Ovary (tissue), 9 donors: Measurements from ENCODE around the gene PYCR2. TPM values are rescaled to one million over a fixed set of nuclear protein-coding genes. Genes with fewer than 3 reads are reported as not detected.
A peak's percentile ranks its signal among the peaks of the same experiment; 100 is the strongest.

Source experiments
- DNase-seq, 5 donors: peaks; one replicate each; pipeline ENCODE4 v3.0.0-alpha.2; 2019 to 2020
- H3K27ac ChIP-seq, 2 donors: fragments of 200-600 bp; one replicate each; pipeline versions ENCODE4 v1.5.1 to v1.8.0; 2019 to 2022
- H3K27me3 ChIP-seq: fragments of 200-600 bp; one replicate; pipeline ENCODE4 v1.8.0; 2022
- H3K36me3 ChIP-seq: fragments of 200-600 bp; sonication (generic); one replicate; pipeline ENCODE4 v1.5.1; 2019
- H3K4me1 ChIP-seq: one replicate; pipeline ENCODE4 v1.8.1; 2013; ENCODE audit warnings: mild to moderate bottlenecking, moderate library complexity; ENCODE audit not compliant: insufficient read depth
- H3K4me3 ChIP-seq: fragments of 200-600 bp; sonication (generic); one replicate; pipeline ENCODE4 v1.5.1; 2017
- H3K9me3 ChIP-seq, 2 donors: fragments of 200-600 bp in 1 of 2; sonication (generic) in 1 of 2; one replicate each; pipeline versions ENCODE4 v1.5.1 to v1.8.1; 2013 to 2019; ENCODE audit warnings: mild to moderate bottlenecking in 1 of 2, moderate library complexity in 1 of 2
- CTCF ChIP-seq, 3 donors: fragments of 450-650 bp in 2 of 3; fragments of 200-600 bp in 1 of 3; IDR thresholded peaks; one replicate each; pipeline versions ENCODE4 v1.5.1 to v1.8.0; 2016 to 2022; ENCODE audit warnings: antibody characterized with exemption in 3 of 3, mild to moderate bottlenecking in 1 of 3
- EP300 ChIP-seq: sonication (generic); formaldehyde crosslinking; IDR thresholded peaks from one replicate; pipeline ENCODE4 v1.6.1; 2017; ENCODE audit warnings: antibody characterized with exemption
- POLR2A ChIP-seq: fragments of 450-650 bp; IDR thresholded peaks from one replicate; pipeline ENCODE4 v1.6.1; 2017; ENCODE audit warnings: antibody characterized with exemption, mild to moderate bottlenecking, moderate library complexity
- WGBS, 3 donors: extraction: QIAGEN DNeasy Blood & Tissue Kit in 1 of 3; methylation state at CpG; one replicate each; pipeline versions ENCODE4 v1.1.5 to v1.1.7; 2013 to 2017; 5-methylcytosine and 5-hydroxymethylcytosine counted together
- intact Hi-C, 4 donors: fragments of 100-400 bp; cut with DNase I; formaldehyde crosslinking; loops; one replicate each; pipeline versions ENCODE4 v1.11.0 to v1.15.1; 2022 to 2023
- polyA plus RNA-seq, 2 donors: library from polyadenylated mRNA; stranded (reverse); fragments of 200-250 nt in 1 of 2; fragments of 350-450 nt in 1 of 2; fragmentation: Illumina TruSeq in 1 of 2; extraction: RNeasy Lipid Tissue Mini Kit (QIAGEN cat#74804) in 1 of 2; gene quantifications; one replicate each; pipeline ENCODE4 v1.2.3, GENCODE V29; 2013 to 2014
- total RNA-seq, 7 donors: library from RNA; depleted of rRNA in 2 of 7; stranded (reverse); fragments of >200 nt in 2 of 7; fragmentation: NEBNext Ultra II Directional in 3 of 7; extraction: Animal tissue kit (Norgen Biotek cat#: 25700) in 3 of 7; gene quantifications; one replicate each; pipeline versions ENCODE4 v1.1.0 to v1.2.4, GENCODE V29; 2016 to 2023
- donor health status: DM: no; HTN: no; CAD: no; lungs with moderate emphysema.
- donor health status: DM: no; HTN: no; CAD: no.
- donor health status: Bipolar disorder and iron deficiency.
- donor health status: DM: yes; HTN: yes; CAD: no.
- donor health status: DM: no; HTN: no; CAD: no.
- donor health status: DM: yes; HTN: yes; CAD: no.

Gene PYCR2
- total and polyA plus RNA-seq, 9 donors = 35.8 to 93.3 (median 58.7) TPM

- DNase-seq = no peak
- Histone ChIP-seq H3K4me1 (peaks cover 15% of the 10 kb centered on the region), H3K4me3 (no peak overlapping the region), H3K9me3 (no peaks in the 10 kb centered on the region), H3K36me3 (peaks cover 2% of the 10 kb centered on the region), H3K27ac (no peak overlapping the region), H3K27me3 (no peaks in the 10 kb centered on the region)
- 91 to 97% (median 93%) methylated on average over 4 of the region's 4 CpGs for WGBS, 3 donors
- intact Hi-C loops = no loop called here
- TF ChIP-seq EP300 (no peak), POLR2A (no peak), CTCF (IDR thresholded peaks at IDR 0.05) (no peak)
Measured at GRCh38 chr1:225878282-225878681, 45.8 kb downstream of the PYCR2 start.

- intact Hi-C loops = no loop called here
- WGBS, 3 donors = 38 to 42% (median 40%) methylated on average over 10 of the region's 10 CpGs
- Histone ChIP-seq H3K4me1 (peaks cover 15% of the 10 kb centered on the region), H3K36me3 (peaks cover 2% of the 10 kb centered on the region), H3K4me3 (no peak overlapping the region), H3K27me3 (no peaks in the 10 kb centered on the region), H3K27ac (no peak overlapping the region), H3K9me3 (no peaks in the 10 kb centered on the region)
- TF ChIP-seq EP300 (no peak), CTCF (IDR thresholded peaks at IDR 0.05) (no peak)
- peak; percentile 42 to 57 (median 51) for DNase-seq
Measured at GRCh38 chr1:225877580-225877979, 46.5 kb downstream of the PYCR2 start.

- intact Hi-C loops = no loop called here
- Histone ChIP-seq H3K4me3 (no peak overlapping the region), H3K36me3 (peaks cover 2% of the 10 kb centered on the region), H3K4me1 (peaks cover 15% of the 10 kb centered on the region), H3K27ac (no peak overlapping the region), H3K27me3 (no peaks in the 10 kb centered on the region), H3K9me3 (no peaks in the 10 kb centered on the region)
- DNase-seq = no peak
- TF ChIP-seq EP300 = no peak
- no peak for TF ChIP-seq CTCF (IDR thresholded peaks at IDR 0.05)
- no peak for TF ChIP-seq POLR2A
- WGBS, 3 donors = 81 to 82% (median 82%) methylated on average over 12 of the region's 12 CpGs
Measured at GRCh38 chr1:225876900-225877510, 47.0 kb downstream of the PYCR2 start.

GRCh38 chr1:225875044-225875815 is 48.8 kb downstream of the PYCR2 start:
- DNase-seq = no peak
- H3K36me3 ChIP-seq = peaks cover 2% of the 10 kb centered on the region
- intact Hi-C loops = no loop called here
- peaks cover 7% of the 10 kb centered on the region for H3K4me1 ChIP-seq
- H3K9me3 ChIP-seq = no peaks in the 10 kb centered on the region
- TF ChIP-seq EP300 = no peak
- TF ChIP-seq POLR2A = no peak
- no peak for TF ChIP-seq CTCF (IDR thresholded peaks at IDR 0.05)
- WGBS, 3 donors = 89 to 93% (median 92%) methylated on average over 12 of the region's 12 CpGs
- H3K4me3 ChIP-seq = no peak overlapping the region
- H3K27me3 ChIP-seq = no peaks in the 10 kb centered on the region
- H3K27ac ChIP-seq = no peak overlapping the region
